IPS-15b (cell line): ENCODE data around the gene KCNS3.

Experiments
- H3K27me3 ChIP-seq: one replicate; pipeline ENCODE4 v1.6.1; 2013; ENCODE audit warnings: low read length; ENCODE audit not compliant: control insufficient read depth, insufficient read depth
- H3K36me3 ChIP-seq: one replicate; pipeline ENCODE4 v1.6.1; 2013; ENCODE audit warnings: low read length; ENCODE audit not compliant: control insufficient read depth, insufficient read depth
- H3K4me1 ChIP-seq: one replicate; pipeline ENCODE4 v1.6.1; 2013; ENCODE audit warnings: mild to moderate bottlenecking, low read length; ENCODE audit not compliant: control insufficient read depth, insufficient read depth
- H3K4me3 ChIP-seq: one replicate; pipeline ENCODE4 v1.5.1; 2013; ENCODE audit warnings: low read depth, low read length
- H3K9ac ChIP-seq: one replicate; pipeline ENCODE4 v1.6.1; 2013; ENCODE audit warnings: low read depth, mild to moderate bottlenecking, low read length
- H3K9me3 ChIP-seq: one replicate; pipeline ENCODE4 v1.6.1; 2013; ENCODE audit warnings: mild to moderate bottlenecking, low read length; ENCODE audit not compliant: control insufficient read depth, insufficient read depth

KCNS3 gene

GRCh38 chr2:17878281-17879136 lies at the start of gene KCNS3:
Gene KCNS3 (plus strand): TSS chr2:17878667. CDS start chr2:17931009, 52,342 bp downstream.
- H3K9me3 ChIP-seq = no peaks in the 10 kb centered on the region
- H3K36me3 ChIP-seq = no peaks in the 10 kb centered on the region
- H3K27me3 ChIP-seq = peaks cover 28% of the 10 kb centered on the region
- H3K4me1 ChIP-seq = peaks cover 21% of the 10 kb centered on the region
- peak within 1 kb of the TSS; percentile 87 for H3K4me3 ChIP-seq
- H3K9ac ChIP-seq = peak within 1 kb of the TSS; percentile 60

DNA sequence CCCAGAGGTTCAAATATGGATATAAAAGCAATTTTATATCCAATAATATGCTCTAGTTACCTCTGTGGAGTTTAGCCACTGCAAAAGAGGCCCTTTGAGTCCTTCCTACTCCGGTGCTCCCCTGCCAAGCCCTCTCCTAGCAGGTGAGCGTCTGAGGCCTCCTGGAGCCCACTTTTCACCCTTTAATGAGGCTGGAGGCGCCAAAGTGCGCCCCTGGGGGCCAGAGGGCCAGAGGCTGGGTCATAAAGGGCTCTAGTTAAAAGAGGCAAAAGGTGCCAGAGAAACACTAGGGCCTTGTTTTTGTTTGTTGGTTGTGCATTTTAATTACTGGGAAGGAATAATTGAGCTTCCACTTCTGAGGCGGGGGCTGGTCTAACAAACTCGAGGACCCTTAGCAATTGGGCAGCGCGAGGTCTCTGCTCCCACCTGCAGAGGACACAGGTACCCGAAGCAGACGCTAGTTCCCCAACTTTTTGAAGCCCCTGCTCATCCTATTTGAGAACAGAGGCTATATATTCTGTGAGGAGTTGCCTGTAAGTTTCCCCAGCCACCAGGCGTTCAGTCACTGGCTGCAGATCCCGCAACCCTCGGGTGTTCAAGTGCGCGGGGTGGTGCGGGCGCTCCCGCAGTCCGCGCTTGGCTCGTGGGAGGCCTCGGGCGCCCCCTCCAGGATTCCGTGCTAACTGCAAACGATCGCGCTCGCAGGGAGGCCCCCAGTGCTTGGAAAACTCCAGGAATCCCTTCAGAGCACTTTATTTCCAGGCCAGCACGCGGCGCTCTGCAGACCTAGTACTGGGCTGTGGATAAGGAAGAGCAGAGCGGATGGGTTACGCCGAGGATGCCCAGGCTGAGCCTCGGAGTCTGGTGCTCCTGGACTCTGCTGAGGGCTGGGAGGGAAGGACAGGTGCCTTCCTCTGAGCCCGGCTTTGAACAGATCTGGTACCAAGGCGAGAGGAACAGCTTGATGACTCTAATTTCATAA lies 48.1 kb upstream of the KCNS3 start:
- Histone ChIP-seq H3K9ac (no peak overlapping the region), H3K4me3 (peak overlapping the region; percentile 43)

DNA sequence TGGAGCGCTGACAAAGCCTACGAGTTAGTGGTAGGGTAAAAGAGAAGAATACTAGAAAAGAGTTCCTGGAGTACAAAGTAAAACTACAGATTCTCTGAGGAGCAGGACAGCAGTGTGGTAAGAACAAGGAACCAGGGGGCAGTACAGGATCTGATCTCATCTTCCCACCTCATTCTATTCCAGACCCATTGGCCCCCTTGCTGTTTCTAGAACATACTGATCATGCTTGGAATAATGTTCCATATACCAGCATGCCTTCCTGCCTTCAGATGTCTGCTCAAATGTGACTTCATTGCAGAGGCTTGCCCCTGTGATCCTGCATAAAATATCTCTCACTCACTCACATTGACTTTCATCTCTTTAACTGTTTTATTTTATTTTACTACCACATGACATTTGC lies 43.0 kb upstream of the KCNS3 start:
- Histone ChIP-seq H3K4me1 (no peaks in the 10 kb centered on the region), H3K9ac (no peak overlapping the region), H3K9me3 (no peaks in the 10 kb centered on the region), H3K4me3 (no peak overlapping the region), H3K36me3 (no peaks in the 10 kb centered on the region), H3K27me3 (peaks cover 8% of the 10 kb centered on the region)

More for the DNA sequence above, 48.1 kb upstream of the KCNS3 start:
- Histone ChIP-seq H3K36me3 (no peaks in the 10 kb centered on the region), H3K9me3 (no peaks in the 10 kb centered on the region), H3K4me1 (peaks cover 5% of the 10 kb centered on the region), H3K27me3 (peaks cover 45% of the 10 kb centered on the region)

DNA sequence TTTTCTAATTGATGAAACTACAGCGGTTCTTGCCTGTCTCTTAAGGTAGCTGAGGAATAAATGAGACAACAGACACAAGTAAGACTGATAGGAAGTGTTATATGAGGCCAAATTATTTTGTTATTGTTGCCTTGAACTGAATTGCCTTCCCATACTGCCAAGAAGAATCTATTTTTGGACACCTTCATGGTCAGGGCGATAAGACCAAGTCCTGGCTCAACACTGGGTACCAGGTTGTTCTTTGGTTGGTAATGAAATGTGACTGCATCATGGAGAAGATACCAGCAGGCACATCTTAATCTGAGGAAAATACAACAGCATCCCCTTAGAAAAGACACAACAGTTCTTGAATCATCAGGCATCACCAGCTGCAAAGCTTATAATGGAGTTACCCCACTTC lies 38.5 kb upstream of the KCNS3 start:
- H3K9ac ChIP-seq = no peak overlapping the region
- no peaks in the 10 kb centered on the region for H3K27me3 ChIP-seq
- H3K4me3 ChIP-seq = no peak overlapping the region
- H3K4me1 ChIP-seq = no peaks in the 10 kb centered on the region
- no peaks in the 10 kb centered on the region for H3K9me3 ChIP-seq
- no peaks in the 10 kb centered on the region for H3K36me3 ChIP-seq

DNA sequence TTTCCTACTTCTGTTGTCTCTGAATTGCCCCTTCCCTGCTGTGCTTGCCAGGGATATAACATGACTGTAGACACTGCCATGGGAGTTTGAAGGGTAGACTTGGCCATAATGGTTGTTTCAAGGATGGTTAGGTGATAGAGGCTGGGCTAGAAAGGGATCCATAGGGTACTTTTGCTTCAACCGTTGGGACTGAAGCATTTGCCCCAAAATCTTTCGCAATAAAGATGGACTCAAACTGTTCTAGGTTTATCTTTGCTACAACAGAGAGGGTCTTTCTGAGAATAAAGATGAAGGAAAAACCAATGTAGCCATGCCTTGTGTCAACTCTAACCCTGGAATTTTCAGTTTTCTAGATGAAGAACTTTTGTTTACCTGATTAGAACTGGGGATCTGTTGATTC lies 35.0 kb upstream of the KCNS3 start:
- H3K9ac ChIP-seq = no peak overlapping the region
- no peaks in the 10 kb centered on the region for H3K4me1 ChIP-seq

DNA sequence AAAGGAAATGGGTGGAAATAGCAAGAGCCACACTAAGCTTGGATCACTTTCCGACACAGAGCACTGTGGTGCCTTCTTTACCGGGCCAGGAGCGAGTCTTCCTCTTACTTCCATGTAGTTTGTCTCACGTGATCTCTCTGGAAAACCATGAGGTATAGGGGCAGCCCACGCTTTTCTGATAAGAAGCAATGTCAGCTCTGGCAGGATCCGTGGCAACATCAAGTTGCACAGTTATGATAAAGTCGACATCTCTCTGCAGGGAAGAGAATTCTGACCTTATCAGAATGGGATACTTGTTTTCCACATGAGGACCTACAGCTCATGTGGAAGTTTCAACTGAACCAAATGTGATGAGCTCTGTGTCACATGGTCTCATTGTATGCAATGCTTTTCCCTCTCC lies 32.7 kb upstream of the KCNS3 start:
- Histone ChIP-seq H3K9me3 (no peaks in the 10 kb centered on the region), H3K36me3 (no peaks in the 10 kb centered on the region)

More for the DNA sequence above, 35.0 kb upstream of the KCNS3 start:
- Histone ChIP-seq H3K36me3 (no peaks in the 10 kb centered on the region), H3K9me3 (no peaks in the 10 kb centered on the region), H3K27me3 (no peaks in the 10 kb centered on the region), H3K4me3 (no peak overlapping the region)

GRCh38 chr2:17846676-17847075 lies 31.8 kb upstream of the KCNS3 start:
- H3K9ac ChIP-seq = no peak overlapping the region
- H3K27me3 ChIP-seq = no peaks in the 10 kb centered on the region
- no peaks in the 10 kb centered on the region for H3K9me3 ChIP-seq

More for the DNA sequence above, 32.7 kb upstream of the KCNS3 start:
- no peaks in the 10 kb centered on the region for H3K4me1 ChIP-seq
- H3K4me3 ChIP-seq = no peak overlapping the region
- H3K9ac ChIP-seq = no peak overlapping the region
- H3K27me3 ChIP-seq = no peaks in the 10 kb centered on the region

GRCh38 chr2:17847236-17847635 lies 31.2 kb upstream of the KCNS3 start:
- H3K27me3 ChIP-seq = no peaks in the 10 kb centered on the region
- H3K9me3 ChIP-seq = no peaks in the 10 kb centered on the region
- no peaks in the 10 kb centered on the region for H3K36me3 ChIP-seq
- no peak overlapping the region for H3K9ac ChIP-seq
- H3K4me1 ChIP-seq = no peaks in the 10 kb centered on the region
- H3K4me3 ChIP-seq = no peak overlapping the region

More at GRCh38 chr2:17846676-17847075, 31.8 kb upstream of the KCNS3 start:
- Histone ChIP-seq H3K36me3 (no peaks in the 10 kb centered on the region), H3K4me1 (no peaks in the 10 kb centered on the region), H3K4me3 (no peak overlapping the region)

DNA sequence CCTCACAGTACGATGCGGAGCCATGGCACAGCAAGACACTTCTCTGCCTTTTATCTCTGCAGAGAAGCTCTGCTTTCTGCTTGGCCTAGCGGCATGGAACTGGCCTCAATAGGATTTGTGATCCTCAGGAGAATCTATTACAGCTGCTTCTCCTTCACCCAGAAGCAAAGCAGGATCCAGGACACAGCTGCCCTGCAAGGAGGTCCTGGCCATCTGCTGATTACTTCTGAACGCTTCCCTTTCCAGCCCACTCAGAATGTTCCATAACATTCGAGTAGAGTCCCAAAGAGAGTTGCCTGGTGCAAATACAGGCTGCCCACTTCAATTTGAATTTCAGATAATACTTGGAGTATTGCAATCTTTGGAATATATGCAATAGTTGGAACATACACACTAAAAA lies 29.2 kb upstream of the KCNS3 start:
- no peaks in the 10 kb centered on the region for H3K4me1 ChIP-seq
- H3K36me3 ChIP-seq = no peaks in the 10 kb centered on the region
- H3K27me3 ChIP-seq = no peaks in the 10 kb centered on the region
- H3K4me3 ChIP-seq = no peak overlapping the region
- H3K9me3 ChIP-seq = no peaks in the 10 kb centered on the region
- H3K9ac ChIP-seq = no peak overlapping the region

DNA sequence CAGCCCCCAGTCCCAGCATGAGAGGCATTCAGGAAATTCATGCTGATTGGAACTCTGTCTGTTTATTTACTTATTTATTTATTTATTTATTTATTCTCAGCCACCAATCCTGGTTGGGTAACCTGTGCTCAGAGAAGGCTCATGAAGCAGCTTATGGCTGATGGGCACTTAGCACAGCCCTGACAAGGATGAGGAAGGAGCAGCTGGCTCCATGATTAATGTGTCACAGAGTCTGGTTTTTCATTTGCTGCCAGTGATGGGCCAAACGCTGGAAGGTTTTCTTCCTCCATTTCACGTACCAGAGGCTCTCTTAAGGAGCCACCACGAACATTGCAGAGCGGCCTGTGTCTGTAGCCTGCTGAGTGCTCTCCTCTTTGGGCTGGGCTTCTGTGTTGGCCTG lies 28.3 kb upstream of the KCNS3 start:
- no peaks in the 10 kb centered on the region for H3K27me3 ChIP-seq
- H3K9me3 ChIP-seq = no peaks in the 10 kb centered on the region
- no peak overlapping the region for H3K9ac ChIP-seq
- H3K4me3 ChIP-seq = no peak overlapping the region
- H3K4me1 ChIP-seq = no peaks in the 10 kb centered on the region
- no peaks in the 10 kb centered on the region for H3K36me3 ChIP-seq

DNA sequence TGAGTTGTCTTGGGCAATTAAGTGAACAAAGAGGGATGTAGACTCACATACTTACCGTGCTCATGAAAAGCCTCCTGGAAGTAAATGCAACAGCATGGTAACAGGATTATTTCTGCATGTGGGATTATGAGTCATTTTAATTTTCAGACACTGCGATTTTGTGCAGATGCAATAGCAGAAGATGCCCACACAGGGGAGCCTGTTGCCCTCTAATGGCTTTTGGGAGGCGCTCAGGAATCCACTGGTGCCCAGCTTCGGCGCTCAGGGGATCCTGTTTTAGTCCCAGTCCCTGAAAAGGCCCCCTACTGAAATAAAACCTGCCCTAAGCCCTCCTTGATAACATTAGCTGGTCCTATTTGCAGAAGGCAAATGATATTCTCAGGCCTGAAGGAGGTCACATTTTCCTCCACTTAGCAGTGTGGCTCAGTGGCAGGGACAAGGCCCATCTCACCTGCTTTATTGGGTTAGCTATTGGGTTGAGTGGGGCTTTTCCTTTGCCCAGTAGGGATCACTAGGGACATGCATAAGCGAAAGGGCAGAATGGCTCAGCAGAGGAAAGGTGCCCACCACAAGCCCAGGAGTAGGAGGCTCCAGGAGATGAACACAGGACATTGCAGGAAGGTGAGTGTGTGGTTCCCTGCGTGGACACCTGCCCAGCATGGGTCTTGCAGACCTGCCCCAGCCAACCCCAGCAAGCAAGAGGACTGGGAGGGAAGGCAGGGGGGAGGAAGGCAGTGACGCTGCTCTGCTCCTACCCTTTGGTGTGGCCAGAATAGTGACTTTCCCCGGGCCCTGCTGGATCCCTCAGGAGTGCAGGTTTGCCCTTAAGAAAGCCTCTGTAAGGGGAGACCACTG lies 26.5 kb upstream of the KCNS3 start:
- H3K36me3 ChIP-seq = no peaks in the 10 kb centered on the region
- H3K4me1 ChIP-seq = no peaks in the 10 kb centered on the region
- no peaks in the 10 kb centered on the region for H3K27me3 ChIP-seq
- H3K9ac ChIP-seq = no peak overlapping the region
- H3K9me3 ChIP-seq = no peaks in the 10 kb centered on the region
- H3K4me3 ChIP-seq = no peak overlapping the region
